ENCODE results near the gene RHOBTB3.

DNA sequence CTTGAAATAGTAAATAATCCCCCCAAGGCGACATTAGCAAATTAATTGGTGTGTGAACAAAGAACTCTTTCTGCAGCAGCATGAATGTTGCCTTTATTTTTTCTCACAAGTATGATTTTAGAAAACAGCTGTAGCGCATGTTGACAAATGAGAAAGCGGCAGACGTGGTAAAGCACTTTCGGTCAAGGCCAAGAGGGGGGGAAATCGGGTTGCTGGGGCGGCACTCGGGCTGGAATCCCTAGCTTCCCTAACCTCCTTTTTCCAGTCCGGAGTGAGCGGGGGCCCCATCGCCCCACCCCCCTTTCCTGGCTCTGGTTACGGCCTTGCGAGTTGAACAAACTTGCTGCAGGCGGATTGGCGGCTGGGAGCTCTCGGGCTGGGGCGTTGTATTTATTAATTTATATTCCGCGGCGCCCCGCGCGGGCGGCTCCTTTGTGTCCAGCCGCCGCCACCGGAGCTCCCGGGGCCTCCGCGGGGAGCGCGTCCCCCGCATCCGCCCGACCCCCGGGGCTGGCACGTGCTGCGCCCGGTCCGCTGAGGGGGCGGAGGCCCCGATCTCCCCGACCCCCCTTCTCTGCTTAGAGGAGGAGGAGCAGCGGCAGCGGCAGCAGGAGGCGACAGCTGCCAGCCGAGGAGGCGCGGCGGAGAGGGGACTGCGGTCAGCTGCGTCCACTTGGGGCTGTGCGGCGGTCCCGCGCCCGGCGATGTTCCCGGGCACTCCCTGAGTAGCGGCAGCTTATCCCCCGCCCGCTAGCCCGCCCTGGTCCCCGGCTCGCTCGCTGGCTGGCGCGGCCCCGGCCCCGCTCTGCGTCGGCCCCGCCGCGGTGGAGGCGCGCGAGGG is at the start of gene RHOBTB3:
- TF ChIP-seq, protein P1, sequence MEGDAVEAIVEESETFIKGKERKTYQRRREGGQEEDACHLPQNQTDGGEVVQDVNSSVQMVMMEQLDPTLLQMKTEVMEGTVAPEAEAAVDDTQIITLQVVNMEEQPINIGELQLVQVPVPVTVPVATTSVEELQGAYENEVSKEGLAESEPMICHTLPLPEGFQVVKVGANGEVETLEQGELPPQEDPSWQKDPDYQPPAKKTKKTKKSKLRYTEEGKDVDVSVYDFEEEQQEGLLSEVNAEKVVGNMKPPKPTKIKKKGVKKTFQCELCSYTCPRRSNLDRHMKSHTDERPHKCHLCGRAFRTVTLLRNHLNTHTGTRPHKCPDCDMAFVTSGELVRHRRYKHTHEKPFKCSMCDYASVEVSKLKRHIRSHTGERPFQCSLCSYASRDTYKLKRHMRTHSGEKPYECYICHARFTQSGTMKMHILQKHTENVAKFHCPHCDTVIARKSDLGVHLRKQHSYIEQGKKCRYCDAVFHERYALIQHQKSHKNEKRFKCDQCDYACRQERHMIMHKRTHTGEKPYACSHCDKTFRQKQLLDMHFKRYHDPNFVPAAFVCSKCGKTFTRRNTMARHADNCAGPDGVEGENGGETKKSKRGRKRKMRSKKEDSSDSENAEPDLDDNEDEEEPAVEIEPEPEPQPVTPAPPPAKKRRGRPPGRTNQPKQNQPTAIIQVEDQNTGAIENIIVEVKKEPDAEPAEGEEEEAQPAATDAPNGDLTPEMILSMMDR (IDR thresholded peaks at IDR 0.05): no peak; the same call in 1 of the 2 replicates
- TF ChIP-seq, protein P2, sequence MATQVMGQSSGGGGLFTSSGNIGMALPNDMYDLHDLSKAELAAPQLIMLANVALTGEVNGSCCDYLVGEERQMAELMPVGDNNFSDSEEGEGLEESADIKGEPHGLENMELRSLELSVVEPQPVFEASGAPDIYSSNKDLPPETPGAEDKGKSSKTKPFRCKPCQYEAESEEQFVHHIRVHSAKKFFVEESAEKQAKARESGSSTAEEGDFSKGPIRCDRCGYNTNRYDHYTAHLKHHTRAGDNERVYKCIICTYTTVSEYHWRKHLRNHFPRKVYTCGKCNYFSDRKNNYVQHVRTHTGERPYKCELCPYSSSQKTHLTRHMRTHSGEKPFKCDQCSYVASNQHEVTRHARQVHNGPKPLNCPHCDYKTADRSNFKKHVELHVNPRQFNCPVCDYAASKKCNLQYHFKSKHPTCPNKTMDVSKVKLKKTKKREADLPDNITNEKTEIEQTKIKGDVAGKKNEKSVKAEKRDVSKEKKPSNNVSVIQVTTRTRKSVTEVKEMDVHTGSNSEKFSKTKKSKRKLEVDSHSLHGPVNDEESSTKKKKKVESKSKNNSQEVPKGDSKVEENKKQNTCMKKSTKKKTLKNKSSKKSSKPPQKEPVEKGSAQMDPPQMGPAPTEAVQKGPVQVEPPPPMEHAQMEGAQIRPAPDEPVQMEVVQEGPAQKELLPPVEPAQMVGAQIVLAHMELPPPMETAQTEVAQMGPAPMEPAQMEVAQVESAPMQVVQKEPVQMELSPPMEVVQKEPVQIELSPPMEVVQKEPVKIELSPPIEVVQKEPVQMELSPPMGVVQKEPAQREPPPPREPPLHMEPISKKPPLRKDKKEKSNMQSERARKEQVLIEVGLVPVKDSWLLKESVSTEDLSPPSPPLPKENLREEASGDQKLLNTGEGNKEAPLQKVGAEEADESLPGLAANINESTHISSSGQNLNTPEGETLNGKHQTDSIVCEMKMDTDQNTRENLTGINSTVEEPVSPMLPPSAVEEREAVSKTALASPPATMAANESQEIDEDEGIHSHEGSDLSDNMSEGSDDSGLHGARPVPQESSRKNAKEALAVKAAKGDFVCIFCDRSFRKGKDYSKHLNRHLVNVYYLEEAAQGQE (IDR thresholded peaks at IDR 0.05; ENCODE audit: insufficient read depth in 1 of 2, low read depth in 2 of 2, low read length in 1 of 2): no peak

Data from Panc1 (cell line).